ENCODE results near the gene PRKCH. TPM values are rescaled to one million over a fixed set of nuclear protein-coding genes. Genes with fewer than 3 reads are reported as not detected.

The PRKCH gene
- total RNA-seq, 1 experiment from 2014 or later: 10.3 TPM

- 0 out of 2 replicates have a peak, but pooled peaks cover 3% of the 10 kb centered on the region for H3K9me3 Mint-ChIP-seq
- no peak for DNase-seq (ENCODE audit: low spot score)
- no peaks in the 10 kb centered on the region for H3K27me3 Mint-ChIP-seq (ENCODE audit: low read depth)
- ChIA-PET CTCF (interaction anchor here (0.8 kb wide), 1 partner anchor 10 kb away, joined by 3 read pairs; no protein-coding TSS in a partner anchor), POLR2A (no interaction called here)
- no peak overlapping the region for H3K4me3 Mint-ChIP-seq
- H3K36me3 Mint-ChIP-seq: no peaks in the 10 kb centered on the region
- no peak overlapping the region for H3K27ac Mint-ChIP-seq
- peaks cover 6% of the 10 kb centered on the region for H3K4me1 Mint-ChIP-seq
- no peak for ATAC-seq
- no peak for TF ChIP-seq STAT6 (CRISPR knock-in tag; conservative IDR thresholded peaks at IDR 0.05; ENCODE audit: low read depth)
- TF ChIP-seq CBFB (CRISPR knock-in tag; IDR thresholded peaks at IDR 0.05; ENCODE audit: low read depth): no peak
- no peak for TF ChIP-seq PRRX2 (CRISPR knock-in tag; IDR thresholded peaks at IDR 0.05)
- TF ChIP-seq MYBL2 (CRISPR knock-in tag; IDR thresholded peaks at IDR 0.05): no peak
Measured at GRCh38 chr14:61418746-61419145, 97.4 kb downstream of the PRKCH start.

- ChIA-PET POLR2A (no interaction called here), CTCF (interaction anchor here (0.8 kb wide), 1 partner anchor 9 kb away, joined by 3 read pairs; no protein-coding TSS in a partner anchor)
- Mint-ChIP-seq H3K4me1 (peaks cover 8% of the 10 kb centered on the region), H3K27ac (no peak overlapping the region), H3K27me3 (ENCODE audit: low read depth) (no peaks in the 10 kb centered on the region), H3K4me3 (no peak overlapping the region), H3K36me3 (peaks cover 1% of the 10 kb centered on the region), H3K9me3 (peaks cover 4% of the 10 kb centered on the region; the same call in 1 of the 2 replicates)
- no peak for DNase-seq (ENCODE audit: low spot score)
- no peak for TF ChIP-seq GRHL2 (CRISPR knock-in tag; IDR thresholded peaks at IDR 0.05; ENCODE audit: insufficient replicate concordance, severe bottlenecking)
- TF ChIP-seq ZMAT4 (CRISPR knock-in tag; IDR thresholded peaks at IDR 0.05): no peak
- TF ChIP-seq SP1 (CRISPR knock-in tag; conservative IDR thresholded peaks at IDR 0.05): no peak
- no peak for TF ChIP-seq PREB (CRISPR knock-in tag; IDR thresholded peaks at IDR 0.05; ENCODE audit: borderline replicate concordance)
- no peak for TF ChIP-seq RELA (CRISPR knock-in tag; IDR thresholded peaks at IDR 0.05; ENCODE audit: borderline replicate concordance)
- no peak for TF ChIP-seq E2F4 (CRISPR knock-in tag; IDR thresholded peaks at IDR 0.05; ENCODE audit: borderline replicate concordance, low read depth)
- TF ChIP-seq FOXJ3 (CRISPR knock-in tag; IDR thresholded peaks at IDR 0.05; ENCODE audit: borderline replicate concordance): no peak
- no peak for TF ChIP-seq JUN (CRISPR knock-in tag; IDR thresholded peaks at IDR 0.05)
- TF ChIP-seq EMX1 (CRISPR knock-in tag; IDR thresholded peaks at IDR 0.05): no peak
- no peak for TF ChIP-seq TEAD4 (CRISPR knock-in tag; IDR thresholded peaks at IDR 0.05)
- no peak for TF ChIP-seq NR3C1 (CRISPR knock-in tag; conservative IDR thresholded peaks at IDR 0.05; ENCODE audit: low read depth)
- no peak for TF ChIP-seq ZNF317 (CRISPR knock-in tag; IDR thresholded peaks at IDR 0.05; ENCODE audit: borderline replicate concordance, low read depth)
- no peak for TF ChIP-seq ELF4 (CRISPR knock-in tag; IDR thresholded peaks at IDR 0.05; ENCODE audit: low read depth)
- no peak for ATAC-seq
Measured at GRCh38 chr14:61419201-61419600, 97.8 kb downstream of the PRKCH start.

- CTCF ChIA-PET: interaction anchor here (0.9 kb wide), 1 partner anchor 8 kb away, joined by 5 read pairs; no protein-coding TSS in a partner anchor
- H3K4me3 Mint-ChIP-seq: no peak overlapping the region
- POLR2A ChIA-PET: no interaction called here
- no peak for DNase-seq (ENCODE audit: low spot score)
- H3K27ac Mint-ChIP-seq: peak overlapping the region; percentile 33; the same call in 1 of the 2 replicates
- H3K9me3 Mint-ChIP-seq: peaks cover 13% of the 10 kb centered on the region
- H3K36me3 Mint-ChIP-seq: peaks cover 9% of the 10 kb centered on the region
- H3K4me1 Mint-ChIP-seq: peaks cover 11% of the 10 kb centered on the region
- peak; percentile 71 for ATAC-seq
- H3K27me3 Mint-ChIP-seq (ENCODE audit: low read depth): no peaks in the 10 kb centered on the region
- TF ChIP-seq NR3C1 (CRISPR knock-in tag; conservative IDR thresholded peaks at IDR 0.05; ENCODE audit: low read depth) (no peak), ZMAT4 (CRISPR knock-in tag; IDR thresholded peaks at IDR 0.05) (no peak), ERG (CRISPR knock-in tag; IDR thresholded peaks at IDR 0.05) (no peak), E2F5 (CRISPR knock-in tag; IDR thresholded peaks at IDR 0.05) (no peak), ZNF425 (CRISPR knock-in tag; conservative IDR thresholded peaks at IDR 0.05) (no peak), ETV6 (CRISPR knock-in tag; IDR thresholded peaks at IDR 0.05) (no peak)
Measured at GRCh38 chr14:61420326-61420725, 98.9 kb downstream of the PRKCH start.

Data from WTC11 (cell line).